Measurements from ENCODE around the gene BMAL1. TPM values are rescaled to one million over a fixed set of nuclear protein-coding genes. Genes with fewer than 3 reads are reported as not detected.

Gene BMAL1
- total RNA-seq, 1 experiment from 2014 or later, result 3.3 TPM

DNA sequence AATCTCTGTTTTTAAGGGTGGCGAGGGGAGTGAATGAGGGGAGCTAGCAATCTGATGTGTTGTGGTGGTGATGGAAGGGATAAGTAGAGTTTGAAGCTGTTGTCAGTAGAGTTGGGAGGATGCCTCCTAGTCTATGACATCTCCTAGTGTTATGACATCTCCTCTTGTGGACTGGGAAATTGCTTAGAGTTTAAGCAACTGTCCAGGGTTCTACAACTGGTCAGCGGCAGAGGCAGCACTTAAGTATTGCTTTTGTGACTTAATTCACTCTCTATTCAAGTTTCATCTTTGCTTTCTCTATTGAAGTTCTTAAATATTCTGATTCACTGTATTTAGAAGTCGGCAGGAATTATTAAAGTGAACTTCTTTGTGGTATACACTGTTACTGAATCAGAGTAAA lies 13.8 kb downstream of the BMAL1 start:
- H2BK12ac ChIP-seq (ENCODE audit: insufficient read length, low read depth, low read length), result no peak overlapping the region
- no peak overlapping the region for H2BK15ac ChIP-seq (ENCODE audit: low read depth, low read length)
- H3K27me3 ChIP-seq (ENCODE audit: insufficient read depth, low read length), result no peaks in the 10 kb centered on the region
- H4K5ac ChIP-seq (ENCODE audit: insufficient read length, low read depth, low read length), result no peak overlapping the region
- H2AFZ ChIP-seq (ENCODE audit: low read length), result no peak overlapping the region
- no peak overlapping the region for H3T11ph ChIP-seq (ENCODE audit: low read length)
- no peak overlapping the region for H2AK5ac ChIP-seq (ENCODE audit: insufficient read length, low read length)
- H3K9me3 ChIP-seq (ENCODE audit: control insufficient read depth, low read depth, low read length), result no peaks in the 10 kb centered on the region
- Mint-ChIP-seq H3K27me3 (ENCODE audit: low read depth) (peaks cover 1% of the 10 kb centered on the region), H3K9me3 (no peaks in the 10 kb centered on the region), H3K4me3 (no peak overlapping the region), H3K36me3 (ENCODE audit: insufficient read depth in 1 of 3, low read depth in 3 of 3) (no peaks in the 10 kb centered on the region), H3K4me1 (peaks cover 5 to 9% of the 10 kb centered on the region in 2 experiments), H3K27ac (no peak overlapping the region; a peak in 1 of 7 replicates)
- H3K23me2 ChIP-seq (ENCODE audit: insufficient read length, low read depth, low read length, poor library complexity, severe bottlenecking), result no peaks in the 10 kb centered on the region
- no peaks in the 10 kb centered on the region for H4K20me1 ChIP-seq (ENCODE audit: control insufficient read depth, insufficient read depth, insufficient read length)
- no peak overlapping the region for H3K4ac ChIP-seq (ENCODE audit: low read depth, low read length)
- no peak overlapping the region for H3K23ac ChIP-seq (ENCODE audit: insufficient read length, low read depth, low read length)
- no peaks in the 10 kb centered on the region for H3K4me1 ChIP-seq (ENCODE audit: insufficient read depth, low read length)
- no peak overlapping the region for H3K14ac ChIP-seq (ENCODE audit: insufficient read depth, low read length)
- no peak overlapping the region for H2BK20ac ChIP-seq (ENCODE audit: low read depth, low read length, poor library complexity, severe bottlenecking)
- H3K18ac ChIP-seq (ENCODE audit: insufficient read length, low read depth, low read length), result no peak overlapping the region
- no peak overlapping the region for H3K9ac ChIP-seq (ENCODE audit: extremely low read depth, insufficient read length, low read length)
- no peak overlapping the region for H4K91ac ChIP-seq (ENCODE audit: insufficient read length, low read depth, low read length)
- H3K56ac ChIP-seq (ENCODE audit: insufficient read length, low read depth, low read length), result no peak overlapping the region
- WGBS (ENCODE audit: extremely low coverage, insufficient read length, low lambda C conversion rate), result no CpG with 5 or more reads among the region's 3 CpGs
- no peak overlapping the region for H2BK120ac ChIP-seq (ENCODE audit: low read depth, low read length, poor library complexity, severe bottlenecking)
- no peak for DNase-seq
- no peak overlapping the region for H2BK5ac ChIP-seq (ENCODE audit: insufficient read length, low read length)
- TF ChIP-seq, protein P1, sequence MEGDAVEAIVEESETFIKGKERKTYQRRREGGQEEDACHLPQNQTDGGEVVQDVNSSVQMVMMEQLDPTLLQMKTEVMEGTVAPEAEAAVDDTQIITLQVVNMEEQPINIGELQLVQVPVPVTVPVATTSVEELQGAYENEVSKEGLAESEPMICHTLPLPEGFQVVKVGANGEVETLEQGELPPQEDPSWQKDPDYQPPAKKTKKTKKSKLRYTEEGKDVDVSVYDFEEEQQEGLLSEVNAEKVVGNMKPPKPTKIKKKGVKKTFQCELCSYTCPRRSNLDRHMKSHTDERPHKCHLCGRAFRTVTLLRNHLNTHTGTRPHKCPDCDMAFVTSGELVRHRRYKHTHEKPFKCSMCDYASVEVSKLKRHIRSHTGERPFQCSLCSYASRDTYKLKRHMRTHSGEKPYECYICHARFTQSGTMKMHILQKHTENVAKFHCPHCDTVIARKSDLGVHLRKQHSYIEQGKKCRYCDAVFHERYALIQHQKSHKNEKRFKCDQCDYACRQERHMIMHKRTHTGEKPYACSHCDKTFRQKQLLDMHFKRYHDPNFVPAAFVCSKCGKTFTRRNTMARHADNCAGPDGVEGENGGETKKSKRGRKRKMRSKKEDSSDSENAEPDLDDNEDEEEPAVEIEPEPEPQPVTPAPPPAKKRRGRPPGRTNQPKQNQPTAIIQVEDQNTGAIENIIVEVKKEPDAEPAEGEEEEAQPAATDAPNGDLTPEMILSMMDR (conservative IDR thresholded peaks at IDR 0.05), result no peak
- H3K79me2 ChIP-seq (ENCODE audit: insufficient read depth, low read length), result no peaks in the 10 kb centered on the region
- H4K8ac ChIP-seq (replicated peaks; ENCODE audit: insufficient read length, low read depth, low read length), result no peak overlapping the region
- no peaks in the 10 kb centered on the region for H3K79me1 ChIP-seq (ENCODE audit: insufficient read depth, low read depth, low read length, poor library complexity, severe bottlenecking)
- no peak overlapping the region for H3K4me2 ChIP-seq (ENCODE audit: insufficient read depth, insufficient read length, low read length)
- no peak overlapping the region for H3K27ac ChIP-seq (ENCODE audit: insufficient read length, low read depth, low read length)
